Inferior parietal cortex (tissue), 1 donor: ENCODE measurements around the gene MBNL1.
A peak's percentile ranks its signal among the peaks of the same experiment; 100 is the strongest.
"Not testable (repeated sequence)": the region's sequence is repeated elsewhere in the genome, so short reads cannot be mapped to it uniquely, and the experiment has no call there.

Experiments used
- DNase-seq: peaks from one replicate; pipeline ENCODE4 v3.0.0-alpha.2; 2016; ENCODE audit errors: extremely low spot score

Gene MBNL1

DNA sequence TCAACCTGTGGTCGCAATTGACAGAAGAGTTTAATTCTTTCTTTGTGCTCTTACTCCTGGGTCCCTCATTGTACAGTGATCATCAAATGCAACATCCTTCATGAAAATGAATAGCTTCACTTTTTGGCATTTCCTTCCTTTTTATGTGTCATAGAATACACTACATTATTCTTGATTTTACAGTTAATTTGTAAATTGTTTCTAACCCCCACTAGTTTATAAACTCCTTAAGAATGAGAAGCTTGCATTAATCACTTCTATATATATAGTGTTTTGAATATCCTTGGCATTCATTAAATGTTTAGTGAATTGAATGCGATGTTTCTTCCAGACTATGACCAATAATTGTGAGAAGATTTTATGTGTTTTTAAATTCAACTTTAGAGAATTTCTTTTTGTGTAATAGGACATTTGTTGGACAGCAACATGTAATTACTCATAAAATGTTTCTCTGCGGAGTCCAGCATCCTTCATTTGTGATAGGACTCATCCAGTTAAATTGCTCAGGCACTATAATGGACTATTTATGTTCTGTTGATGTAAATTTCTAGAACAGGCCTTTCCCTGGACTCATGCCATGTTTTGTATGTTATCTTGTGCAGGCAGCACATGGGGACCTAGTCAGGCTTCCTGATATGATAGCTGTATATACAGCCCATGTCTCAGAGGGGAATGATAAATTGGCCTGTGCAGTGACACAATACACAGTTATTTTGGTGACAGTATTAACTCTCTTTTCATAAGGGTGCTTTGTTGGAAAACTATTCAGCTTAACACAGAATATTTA is 51.3 kb downstream of the MBNL1 start:
- DNase-seq = no peak

DNA sequence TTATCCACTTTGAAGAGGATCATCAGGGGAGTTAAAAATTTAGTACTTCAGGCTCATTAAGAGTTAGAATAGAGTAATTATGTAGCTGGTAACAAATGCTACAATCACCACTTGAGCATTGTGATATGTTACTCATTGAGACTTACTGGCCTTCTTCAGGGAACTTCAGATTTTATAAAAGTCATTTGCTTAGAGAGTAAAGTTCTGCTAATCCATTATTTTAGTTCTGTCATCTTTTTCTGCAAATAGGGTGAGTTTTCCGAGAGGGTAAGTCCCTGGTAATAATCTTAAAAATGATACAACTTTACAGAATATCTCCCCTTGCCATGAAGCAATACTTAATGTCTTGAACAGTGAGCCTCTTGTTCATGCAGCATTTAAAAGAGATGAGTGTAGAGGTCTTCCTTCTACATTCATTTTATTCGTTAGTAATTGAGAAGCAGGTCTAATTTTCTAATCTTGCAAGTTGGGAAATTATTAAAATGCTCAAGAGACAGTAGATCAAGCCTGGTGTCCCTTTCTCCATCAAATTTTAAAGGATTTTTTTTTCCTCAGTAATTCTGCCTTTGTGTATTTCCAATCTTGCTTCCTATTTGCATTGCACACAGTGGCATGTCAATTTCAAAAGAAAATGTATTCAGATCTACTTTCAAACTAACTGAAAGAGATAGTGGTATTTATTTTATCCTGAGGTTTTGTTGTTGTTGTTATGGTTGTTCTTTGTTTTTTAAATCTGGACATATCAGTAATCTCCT is 52.6 kb downstream of the MBNL1 start:
- DNase-seq = peak; percentile 24

DNA sequence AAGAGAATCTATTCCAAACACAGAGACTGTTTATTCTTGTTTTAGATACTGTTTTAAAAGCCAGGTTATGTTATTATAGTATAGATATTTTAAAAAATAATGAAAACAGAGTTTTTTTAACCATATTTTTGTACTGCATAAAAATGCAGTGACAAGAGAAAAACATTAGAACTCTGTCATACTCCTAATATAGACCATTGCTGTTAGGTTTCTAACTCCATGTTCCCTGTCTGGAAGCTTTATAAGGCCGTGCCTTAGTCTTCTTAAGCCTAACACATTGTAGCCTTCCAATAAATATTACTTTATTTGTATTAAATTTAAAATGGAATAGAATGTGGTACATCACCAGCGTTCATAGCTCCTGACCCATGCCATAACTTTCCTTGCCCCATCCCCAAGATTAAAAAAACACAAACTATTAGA is 53.2 kb downstream of the MBNL1 start:
- peak; percentile 21 for DNase-seq

DNA sequence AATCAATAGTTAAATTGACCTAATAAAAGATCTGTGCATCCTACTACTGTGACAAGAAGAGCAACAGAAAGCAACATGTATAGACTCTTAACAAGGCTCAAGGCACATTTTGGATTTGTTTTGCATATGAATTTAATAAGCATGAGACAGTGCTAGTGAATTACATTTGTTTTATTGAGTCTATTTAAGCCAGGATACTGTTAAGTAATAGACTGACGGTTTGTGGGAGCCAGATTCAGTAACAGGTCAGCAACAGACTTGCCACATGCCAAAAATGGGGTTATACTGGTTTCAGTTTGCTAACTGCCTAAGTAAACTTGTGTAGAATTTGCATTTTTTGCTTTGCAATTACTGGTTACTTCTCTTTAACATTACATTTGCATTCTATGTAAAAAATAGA is 54.0 kb downstream of the MBNL1 start:
- peak; percentile 30 for DNase-seq

DNA sequence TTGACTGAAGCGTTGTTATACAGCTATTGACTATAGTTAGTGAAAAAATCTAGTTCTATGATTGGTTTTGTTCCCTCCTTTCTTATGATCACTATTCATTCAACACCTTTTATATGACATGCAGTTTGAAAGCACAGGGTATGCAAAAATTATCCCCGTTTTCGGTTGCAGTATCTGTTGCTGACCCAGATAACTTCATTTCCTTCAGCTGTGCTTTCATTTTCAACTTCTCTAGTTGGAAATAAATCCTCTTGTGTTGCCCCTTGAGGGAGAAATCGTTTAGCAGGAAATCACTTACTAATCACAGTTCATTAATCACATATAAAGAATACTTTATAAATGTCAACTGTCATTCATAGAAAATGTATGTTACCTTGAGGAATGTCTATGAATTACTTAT is 55.1 kb downstream of the MBNL1 start:
- DNase-seq = no peak

DNA sequence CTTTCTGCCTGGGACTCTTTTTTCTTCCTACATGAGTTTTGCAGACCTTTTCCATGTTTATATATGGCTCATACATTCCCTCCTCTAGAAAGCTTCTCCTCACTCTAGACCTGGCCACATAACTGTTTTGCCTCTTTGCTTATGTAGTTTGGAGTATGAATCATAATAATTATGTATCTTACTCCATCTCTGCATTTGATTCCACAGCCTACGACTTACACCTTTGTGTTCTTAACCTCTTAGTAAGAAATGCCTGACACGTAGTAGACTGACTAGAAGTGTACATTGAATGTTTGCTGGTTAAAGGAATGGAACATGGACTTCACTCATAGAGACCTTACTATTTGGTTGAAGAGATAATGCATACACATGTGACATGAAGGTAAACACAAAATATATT is 56.4 kb downstream of the MBNL1 start:
- no peak for DNase-seq

DNA sequence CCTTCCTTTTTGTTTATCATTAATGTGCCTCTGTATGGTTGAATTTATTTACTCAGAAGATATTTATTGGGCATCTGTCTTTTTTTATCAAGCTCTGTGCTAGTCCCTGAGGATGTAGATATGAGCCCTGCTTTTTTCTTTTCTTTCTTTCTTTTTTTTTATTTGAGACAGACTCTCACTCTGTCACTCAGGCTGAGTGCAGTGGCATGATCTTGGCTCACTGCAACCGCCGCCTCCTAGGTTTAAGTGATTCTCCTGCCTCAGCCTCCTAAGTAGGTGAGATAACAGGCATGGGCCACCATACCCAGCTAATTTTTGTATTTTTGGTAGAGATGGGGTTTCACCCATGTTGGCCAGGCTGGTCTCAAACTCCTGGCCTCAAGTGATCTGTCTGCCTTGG is 58.5 kb downstream of the MBNL1 start:
- no peak for DNase-seq

DNA sequence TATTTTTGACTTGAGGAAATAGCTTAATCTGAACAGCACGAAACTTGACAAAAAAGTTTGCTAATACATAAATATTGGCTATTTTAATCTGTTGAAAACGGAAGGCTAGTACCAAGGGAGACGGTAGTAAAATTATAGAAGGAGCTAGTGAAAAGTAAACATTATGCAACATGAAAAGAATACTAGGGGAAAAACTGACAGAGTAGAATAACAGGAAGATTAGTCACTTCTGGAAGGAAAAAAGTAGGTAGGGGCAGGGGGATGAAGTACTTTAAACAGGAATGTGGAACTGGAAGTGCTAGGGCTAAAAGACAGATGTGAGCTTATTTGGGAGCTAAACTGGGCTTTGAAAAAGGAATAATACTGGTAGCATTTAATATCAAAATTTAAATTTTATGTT is 60.1 kb downstream of the MBNL1 start:
- DNase-seq = no peak

DNA sequence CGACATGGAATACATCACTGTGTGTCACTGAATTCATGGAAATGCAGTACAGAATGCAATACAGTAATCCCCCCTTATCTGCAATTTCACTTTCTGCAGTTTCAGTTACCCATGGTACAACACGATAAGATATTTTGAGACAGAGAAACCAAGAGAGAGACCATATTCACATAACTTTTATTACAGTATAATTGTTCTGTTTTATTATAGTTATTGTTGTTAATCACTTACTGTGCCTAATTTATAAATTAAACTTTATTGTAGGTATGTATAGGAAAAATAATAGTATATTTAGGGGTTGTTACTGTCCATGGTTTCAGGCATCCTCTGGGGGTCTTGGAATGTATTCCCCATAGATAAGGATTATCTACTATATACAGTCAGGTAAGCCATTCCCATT is 61.8 kb downstream of the MBNL1 start:
- DNase-seq = no peak

DNA sequence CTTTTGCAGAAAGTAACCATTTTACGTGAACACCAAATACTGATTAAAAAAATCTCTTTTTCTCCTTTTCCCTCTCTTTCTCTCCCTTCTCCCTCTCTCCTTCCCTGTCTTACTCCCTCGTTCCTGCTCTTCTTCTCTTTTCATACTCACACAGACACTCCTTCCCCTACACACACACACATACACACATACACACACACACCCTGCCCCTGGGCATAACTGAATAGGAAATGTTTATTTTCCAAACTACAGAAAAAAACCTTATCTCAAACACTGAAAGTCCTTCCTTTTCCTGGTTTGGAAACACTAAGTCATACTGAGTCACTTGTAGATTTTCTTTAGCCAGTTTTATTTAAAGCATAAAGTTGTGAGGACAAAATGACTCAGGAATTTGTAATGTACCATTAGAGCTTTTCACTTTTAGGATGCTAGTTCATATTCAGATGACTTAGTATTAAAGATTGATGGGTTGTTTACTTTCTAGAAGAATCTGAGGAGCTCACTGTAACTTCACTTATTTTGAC is 62.4 kb downstream of the MBNL1 start:
- no peak for DNase-seq

DNA sequence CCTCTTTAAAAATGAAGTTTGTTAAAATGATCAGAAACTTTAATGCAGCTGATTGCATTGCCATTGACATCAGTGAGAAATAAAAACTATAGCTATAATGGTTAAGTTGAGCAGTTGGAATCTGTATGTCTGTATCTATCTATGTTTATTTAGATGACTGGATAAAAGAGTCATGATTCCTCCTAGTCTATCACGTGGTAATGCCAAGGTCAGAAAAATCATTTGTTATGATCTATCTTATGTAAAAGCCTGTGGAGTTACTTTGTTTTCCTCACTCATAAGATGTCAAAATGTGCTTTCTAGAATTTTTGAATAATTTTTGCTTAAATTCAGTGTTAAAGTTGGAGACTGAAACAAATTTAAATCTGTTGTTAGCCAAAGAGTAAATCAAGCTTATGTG is 63.3 kb downstream of the MBNL1 start:
- no peak for DNase-seq

DNA sequence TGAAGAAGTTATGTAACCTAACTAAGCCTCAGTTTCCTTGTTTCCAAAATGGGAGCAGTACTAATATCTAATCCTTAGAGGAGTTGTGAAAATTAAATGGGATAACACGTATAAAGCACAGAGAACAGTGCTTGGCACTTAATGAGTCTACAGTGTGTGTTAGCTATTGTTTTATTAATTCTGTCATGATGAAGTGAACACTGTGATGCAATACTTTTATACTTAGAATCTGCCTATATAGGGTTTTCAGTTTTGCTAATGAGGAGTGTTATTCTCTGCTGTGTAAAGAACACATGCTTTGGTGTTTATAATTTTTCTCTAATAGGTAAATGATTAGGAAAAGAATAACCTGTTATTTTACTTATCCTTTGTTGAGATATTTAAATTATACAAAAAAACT is 65.2 kb downstream of the MBNL1 start:
- no peak for DNase-seq

DNA sequence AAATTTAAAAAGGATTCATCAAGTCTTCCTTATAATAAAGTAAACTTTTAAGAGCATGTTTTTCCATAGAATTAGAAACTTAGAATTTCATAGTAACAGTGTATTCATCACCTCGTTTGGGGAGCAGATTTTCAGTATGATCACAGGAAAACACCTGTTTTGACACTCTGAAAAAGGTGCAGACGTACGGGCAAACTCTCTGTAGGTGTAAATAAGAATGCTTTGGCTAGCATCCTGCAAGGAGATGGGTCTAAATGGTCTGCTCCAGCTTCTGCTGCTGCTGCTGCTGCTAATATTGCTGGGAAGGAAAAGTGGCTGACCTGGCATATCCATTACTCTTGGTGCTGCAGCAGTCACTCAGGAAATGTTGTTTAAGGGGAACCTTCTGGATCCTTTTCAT is 66.0 kb downstream of the MBNL1 start:
- no peak for DNase-seq

DNA sequence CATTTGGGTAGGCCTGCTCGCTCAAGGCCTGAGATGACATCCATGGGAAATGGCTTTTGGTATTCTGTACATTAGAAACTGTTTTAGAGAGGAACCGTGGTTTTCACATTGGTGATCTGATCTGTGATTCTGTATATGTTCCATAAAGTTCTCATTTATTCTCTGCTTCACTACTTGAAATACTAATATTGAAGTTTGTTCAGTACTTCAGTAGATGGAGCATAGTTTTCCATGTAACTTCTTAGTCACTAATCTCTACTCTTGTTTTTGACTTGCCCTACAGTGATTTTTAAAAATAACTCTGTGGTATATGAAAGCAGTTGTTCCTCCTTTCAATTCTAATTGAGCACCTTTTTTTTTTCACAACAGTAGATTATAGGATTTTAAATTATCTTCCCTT is 66.5 kb downstream of the MBNL1 start:
- no peak for DNase-seq

DNA sequence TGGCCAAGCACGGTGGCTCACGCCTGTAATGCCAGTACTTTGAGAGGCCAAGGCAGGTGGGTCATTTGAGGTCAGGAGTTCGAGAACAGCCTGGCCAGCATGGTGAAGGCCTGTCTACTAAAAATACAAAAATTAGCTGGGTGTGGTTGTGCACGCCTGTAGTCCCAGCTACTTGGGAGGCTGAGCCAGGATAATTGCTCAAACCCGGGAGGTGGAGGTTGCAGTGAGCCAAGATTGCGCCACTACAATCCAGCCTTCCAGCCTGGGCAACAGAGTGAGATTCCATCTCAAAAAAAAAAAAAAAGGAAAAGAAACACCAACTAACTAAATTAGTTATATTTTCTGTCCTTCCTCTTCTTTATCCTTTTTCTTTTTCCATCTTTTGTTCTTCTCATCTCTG is 68.6 kb downstream of the MBNL1 start:
- DNase-seq = not testable (repeated sequence)

DNA sequence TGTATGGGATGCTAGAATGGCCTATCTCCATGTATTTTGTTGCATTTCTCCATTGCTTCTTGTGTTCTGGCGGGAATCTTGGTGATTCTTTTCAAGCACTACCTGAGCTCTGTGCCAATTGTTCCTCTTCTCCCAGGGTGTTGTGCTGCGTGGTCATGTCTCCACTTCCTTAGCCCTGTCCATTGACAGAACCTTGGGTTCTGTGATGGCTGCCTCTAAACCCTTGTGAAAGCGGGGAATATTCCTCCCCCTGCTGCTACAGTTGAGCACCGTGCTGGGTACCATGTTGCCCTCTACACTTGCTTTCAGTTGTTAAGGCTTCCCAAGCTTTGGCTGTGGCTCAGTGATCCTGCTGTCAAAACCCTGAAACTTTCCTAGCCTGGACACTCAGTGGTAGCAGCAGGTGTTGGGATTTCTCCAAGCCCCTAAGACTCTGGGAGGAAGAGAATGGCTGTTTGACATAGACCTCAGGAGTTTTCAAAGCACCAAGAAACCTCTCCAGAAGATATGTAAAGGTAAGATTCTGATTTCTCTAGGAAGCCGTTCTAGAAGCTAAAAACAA is 69.5 kb downstream of the MBNL1 start:
- no peak for DNase-seq

DNA sequence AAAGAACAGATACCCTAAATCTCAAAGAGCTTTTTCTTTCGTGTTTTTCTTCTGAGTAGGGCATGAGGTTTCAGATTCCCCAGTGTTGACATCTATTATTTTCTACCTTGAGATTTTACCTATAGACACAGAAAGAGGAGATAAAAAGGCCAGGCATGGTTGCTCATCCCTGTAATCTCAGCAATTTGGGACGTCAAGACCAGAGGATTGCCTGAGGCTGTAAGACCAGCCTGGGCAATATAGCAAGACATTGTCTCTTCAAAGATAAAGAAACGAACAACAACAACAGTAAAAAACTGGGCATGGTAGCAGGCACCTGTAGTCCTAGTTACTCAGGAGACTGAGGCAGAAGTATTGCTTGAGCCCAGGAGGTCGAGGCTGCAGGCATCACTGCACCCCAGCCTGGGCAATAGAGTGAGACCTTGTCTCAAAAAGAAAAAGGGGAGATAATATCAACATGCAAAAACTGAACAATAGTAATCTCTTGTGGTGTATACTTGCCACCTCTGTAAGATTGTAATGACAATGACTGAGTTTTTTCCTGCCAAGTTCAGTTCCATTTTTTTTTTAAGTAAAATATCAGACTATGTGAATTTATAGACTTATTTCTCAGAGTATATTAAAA is 71.3 kb downstream of the MBNL1 start:
- no peak for DNase-seq

DNA sequence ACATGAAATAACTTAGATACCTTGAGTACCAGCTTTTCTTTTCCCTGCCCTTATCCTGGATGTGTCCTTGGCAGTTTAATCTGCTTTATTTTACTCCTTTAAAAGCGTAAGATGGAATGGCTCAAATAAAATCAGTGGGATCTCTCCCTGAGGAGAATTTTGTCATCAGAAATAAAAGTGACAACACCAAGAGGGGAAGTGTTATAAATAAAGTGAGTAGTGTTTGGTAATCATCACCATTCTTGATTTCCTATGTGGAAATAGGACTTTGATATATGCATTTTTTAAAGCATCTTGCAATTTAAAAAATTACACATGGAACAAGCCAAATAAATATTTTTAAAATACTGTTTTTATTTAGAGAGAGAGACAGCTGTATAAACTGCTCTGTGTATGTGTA is 76.5 kb downstream of the MBNL1 start:
- DNase-seq = no peak

DNA sequence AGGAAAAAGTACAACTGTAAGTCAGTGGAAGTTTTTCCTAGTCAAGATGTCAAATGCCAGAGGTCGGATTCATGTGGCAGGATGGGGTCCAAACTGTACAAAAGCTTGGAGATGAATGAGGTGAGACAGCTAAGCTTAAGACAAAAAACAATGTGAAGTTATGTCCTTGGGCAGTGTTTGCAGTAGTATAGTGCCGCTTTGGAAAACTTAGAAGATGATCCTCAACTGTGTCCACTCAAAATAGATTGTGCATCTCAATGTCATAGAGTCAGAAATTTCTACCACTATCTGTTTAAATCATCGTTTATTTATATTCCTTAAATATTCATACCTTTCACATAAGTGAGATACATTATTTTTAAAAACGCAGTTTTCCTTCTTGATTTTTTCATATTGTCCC is 77.3 kb downstream of the MBNL1 start:
- DNase-seq = no peak

DNA sequence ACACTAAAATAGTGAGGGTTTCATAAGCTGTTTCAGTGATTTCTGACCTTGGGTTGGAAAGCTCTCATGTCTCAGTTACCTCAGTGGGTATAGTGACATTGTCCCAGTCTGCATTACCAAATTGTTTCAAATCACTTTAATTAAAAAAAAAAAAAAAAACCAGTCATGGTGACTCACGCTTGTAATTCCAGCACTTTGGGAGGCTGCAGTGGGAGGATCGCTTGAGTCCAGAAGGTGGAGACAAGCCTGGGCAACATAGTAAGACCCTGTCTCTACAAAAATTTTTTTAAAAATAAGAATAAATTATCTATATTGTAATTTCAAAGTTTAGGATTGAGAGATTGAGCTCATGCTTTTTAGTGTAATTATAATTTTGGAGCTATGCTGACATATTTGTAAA is 78.0 kb downstream of the MBNL1 start:
- DNase-seq = no peak

DNA sequence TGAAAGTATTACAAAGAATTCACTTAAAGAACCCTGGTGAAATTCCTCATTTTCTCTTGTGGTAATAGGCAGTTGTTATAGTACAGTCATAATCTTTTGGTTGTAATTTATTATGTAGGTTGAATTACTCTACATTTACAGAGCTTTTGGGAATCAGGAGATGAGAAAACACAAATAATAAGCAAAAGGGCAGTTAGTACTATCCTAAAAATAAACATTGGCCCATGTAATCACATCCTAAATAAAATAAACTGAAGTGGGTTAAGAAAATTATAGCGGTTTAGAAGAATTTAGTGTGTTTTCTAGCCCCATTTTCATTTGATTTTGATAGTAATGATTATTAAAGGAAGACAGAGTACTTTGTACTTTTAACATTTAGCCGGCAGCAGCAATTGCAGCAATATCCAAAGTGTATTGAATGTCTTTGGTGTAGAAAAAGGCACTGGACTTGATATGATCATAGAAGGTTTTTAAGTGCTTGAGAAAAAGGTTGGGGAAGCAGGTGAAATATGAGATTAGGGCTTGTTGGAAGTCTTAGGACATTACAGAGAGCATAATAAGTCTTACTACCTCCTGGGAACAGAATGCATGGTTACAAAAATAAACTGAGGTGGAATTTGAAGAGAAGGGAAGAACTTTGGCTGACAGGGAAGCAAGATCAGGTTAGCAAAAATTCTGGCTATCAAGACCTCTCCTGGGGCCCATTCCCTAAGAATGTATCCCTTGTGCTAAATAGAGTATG is 79.9 kb downstream of the MBNL1 start:
- no peak for DNase-seq

DNA sequence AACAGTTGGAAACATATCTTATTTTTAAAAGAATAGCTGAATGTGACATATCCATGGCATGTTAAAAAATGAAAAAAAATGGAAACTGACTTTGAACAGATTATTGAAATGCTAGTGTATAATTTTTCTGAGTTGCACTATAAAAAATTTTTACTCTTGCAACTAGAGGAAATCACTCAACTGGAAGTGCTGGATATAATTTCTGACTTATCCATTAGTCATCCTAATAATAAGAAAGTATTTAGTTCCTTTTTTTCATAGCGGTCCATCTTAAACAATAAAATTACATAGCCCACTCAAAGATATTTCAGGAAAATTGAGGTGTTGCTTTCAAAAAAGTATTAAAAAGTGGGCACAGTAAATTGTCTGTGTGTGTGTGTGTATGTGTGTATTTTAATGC is 80.7 kb downstream of the MBNL1 start:
- DNase-seq = no peak
